AG04450 (cell line): ENCODE data around the gene SPRY1. TPM values are rescaled to one million over a fixed set of nuclear protein-coding genes. Genes with fewer than 3 reads are reported as not detected.

ENCODE experiments used
- CTCF ChIA-PET: fragments of 300-600, 350-600 bp; formaldehyde crosslinking; extraction: SDS; loops from one replicate; lab custom pipeline; 2022; ENCODE audit warnings: antibody characterized with exemption, inconsistent platforms; lab: Charles Lee
- POLR2A ChIA-PET: fragments of 350-600 bp; formaldehyde crosslinking; extraction: SDS; loops from one replicate; lab custom pipeline; 2021; ENCODE audit warnings: antibody characterized with exemption, inconsistent platforms; lab: Yijun Ruan, JAX
- DNase-seq: peaks from one replicate; pipeline ENCODE4 v3.0.0-alpha.2; 2011; ENCODE audit warnings: low read depth, low spot score
- H3K27ac ChIP-seq: one replicate; pipeline ENCODE4 v1.5.1; 2012; ENCODE audit warnings: low read depth, low read length, control low read depth
- H3K27me3 ChIP-seq: one replicate; pipeline ENCODE4 v1.6.0; 2012; ENCODE audit warnings: low read length; ENCODE audit not compliant: control insufficient read depth, insufficient read depth
- H3K4me3 ChIP-seq: 2 replicates; pipeline ENCODE4 v1.5.1; 2011; ENCODE audit warnings: mild to moderate bottlenecking, low read depth, low read length, control low read depth
- H3K9me3 ChIP-seq: 2 replicates; pipeline ENCODE4 v1.5.1; 2012; ENCODE audit warnings: low read length; ENCODE audit not compliant: control insufficient read depth, insufficient read depth
- polyA plus RNA-seq: library from polyadenylated mRNA; depleted of rRNA; stranded (reverse); fragments of >200 nt; gene quantifications from 2 replicates; pipeline ENCODE4 v1.2.3, GENCODE V29; 2011
- TF ChIP-seq, protein P1 (sequence below): IDR thresholded peaks from 2 replicates; pipeline ENCODE4 v1.5.1; 2011; ENCODE audit warnings: low read depth, low read length, control low read depth, inconsistent platforms

SPRY1 gene
- polyA plus RNA-seq, 1 experiment, result 6.6 TPM

DNA sequence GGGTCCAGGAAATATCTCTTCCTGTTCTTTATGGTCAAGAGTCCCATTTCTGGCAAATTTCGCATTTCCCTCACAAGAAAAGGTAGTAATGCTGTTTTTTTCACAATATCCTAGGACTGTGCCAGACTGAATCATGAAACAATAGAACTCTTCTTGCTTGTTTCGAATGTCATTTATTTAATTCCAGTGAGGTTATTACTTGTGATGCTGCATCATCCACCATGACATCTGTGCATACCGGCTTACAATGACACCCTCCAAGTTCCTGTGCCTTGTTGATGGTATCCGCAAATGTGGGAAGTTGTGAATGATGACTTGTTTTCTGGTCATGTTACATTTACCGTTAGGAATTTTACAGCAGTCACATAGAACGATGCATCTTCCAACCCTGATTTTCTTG lies 42.9 kb upstream of the SPRY1 start:
- H3K4me3 ChIP-seq, result no peak overlapping the region
- ChIA-PET CTCF (no interaction called here), POLR2A (no interaction called here)
- no peaks in the 10 kb centered on the region for H3K27me3 ChIP-seq
- TF ChIP-seq, protein P1, sequence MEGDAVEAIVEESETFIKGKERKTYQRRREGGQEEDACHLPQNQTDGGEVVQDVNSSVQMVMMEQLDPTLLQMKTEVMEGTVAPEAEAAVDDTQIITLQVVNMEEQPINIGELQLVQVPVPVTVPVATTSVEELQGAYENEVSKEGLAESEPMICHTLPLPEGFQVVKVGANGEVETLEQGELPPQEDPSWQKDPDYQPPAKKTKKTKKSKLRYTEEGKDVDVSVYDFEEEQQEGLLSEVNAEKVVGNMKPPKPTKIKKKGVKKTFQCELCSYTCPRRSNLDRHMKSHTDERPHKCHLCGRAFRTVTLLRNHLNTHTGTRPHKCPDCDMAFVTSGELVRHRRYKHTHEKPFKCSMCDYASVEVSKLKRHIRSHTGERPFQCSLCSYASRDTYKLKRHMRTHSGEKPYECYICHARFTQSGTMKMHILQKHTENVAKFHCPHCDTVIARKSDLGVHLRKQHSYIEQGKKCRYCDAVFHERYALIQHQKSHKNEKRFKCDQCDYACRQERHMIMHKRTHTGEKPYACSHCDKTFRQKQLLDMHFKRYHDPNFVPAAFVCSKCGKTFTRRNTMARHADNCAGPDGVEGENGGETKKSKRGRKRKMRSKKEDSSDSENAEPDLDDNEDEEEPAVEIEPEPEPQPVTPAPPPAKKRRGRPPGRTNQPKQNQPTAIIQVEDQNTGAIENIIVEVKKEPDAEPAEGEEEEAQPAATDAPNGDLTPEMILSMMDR, result no peak
- no peak for DNase-seq
- H3K27ac ChIP-seq, result no peak overlapping the region
- 0 out of 2 replicates have a peak, but pooled peaks cover 4% of the 10 kb centered on the region for H3K9me3 ChIP-seq

DNA sequence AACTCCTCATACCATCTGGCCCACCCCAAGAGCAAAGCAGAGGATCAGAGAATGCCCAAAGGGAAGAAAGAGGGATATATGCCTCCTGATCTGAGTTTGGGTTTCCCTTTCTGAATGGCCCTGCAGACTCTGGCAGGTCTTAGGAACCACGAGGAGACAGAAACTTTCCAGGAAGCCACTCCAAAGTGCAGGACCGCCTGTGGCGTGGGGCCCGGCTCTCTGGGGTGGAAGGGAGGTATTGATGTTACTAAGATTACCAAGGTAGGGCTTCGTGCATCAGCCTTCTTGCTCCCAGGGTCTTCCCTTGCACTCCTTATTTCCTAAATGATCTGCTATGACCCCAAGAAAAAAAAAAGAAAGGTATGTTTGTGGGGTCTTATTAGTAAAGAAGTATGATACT lies 41.9 kb upstream of the SPRY1 start:
- Histone ChIP-seq H3K9me3 (0 out of 2 replicates have a peak, but pooled peaks cover 4% of the 10 kb centered on the region), H3K4me3 (no peak overlapping the region), H3K27me3 (no peaks in the 10 kb centered on the region), H3K27ac (no peak overlapping the region)
- TF ChIP-seq, protein P1, result no peak
- CTCF ChIA-PET, result no interaction called here
- POLR2A ChIA-PET, result no interaction called here
- no peak for DNase-seq

DNA sequence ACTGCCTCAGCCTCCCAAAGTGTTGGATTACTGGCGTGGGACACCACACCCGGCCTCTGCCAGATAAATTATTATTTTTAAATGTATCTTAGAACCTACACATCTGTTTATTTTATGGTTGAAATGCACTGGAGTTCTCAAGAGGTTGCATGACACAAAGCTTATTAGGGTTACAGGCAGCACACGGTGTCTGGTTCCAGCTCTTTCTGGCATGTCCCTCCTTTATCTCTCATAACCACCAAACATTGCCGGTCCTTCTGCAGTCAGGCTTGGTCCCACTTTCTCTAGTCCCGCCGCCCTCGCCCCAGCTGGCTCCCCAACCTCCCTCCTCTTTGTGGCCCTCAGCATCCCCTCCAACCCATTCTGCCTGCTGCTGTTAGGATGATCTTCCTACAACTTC lies 39.7 kb upstream of the SPRY1 start:
- Histone ChIP-seq H3K27ac (no peak overlapping the region), H3K9me3 (no peaks in the 10 kb centered on the region), H3K27me3 (no peaks in the 10 kb centered on the region), H3K4me3 (no peak overlapping the region)
- CTCF ChIA-PET, result no interaction called here
- TF ChIP-seq, protein P1, result no peak
- no peak for DNase-seq
- POLR2A ChIA-PET, result no interaction called here

DNA sequence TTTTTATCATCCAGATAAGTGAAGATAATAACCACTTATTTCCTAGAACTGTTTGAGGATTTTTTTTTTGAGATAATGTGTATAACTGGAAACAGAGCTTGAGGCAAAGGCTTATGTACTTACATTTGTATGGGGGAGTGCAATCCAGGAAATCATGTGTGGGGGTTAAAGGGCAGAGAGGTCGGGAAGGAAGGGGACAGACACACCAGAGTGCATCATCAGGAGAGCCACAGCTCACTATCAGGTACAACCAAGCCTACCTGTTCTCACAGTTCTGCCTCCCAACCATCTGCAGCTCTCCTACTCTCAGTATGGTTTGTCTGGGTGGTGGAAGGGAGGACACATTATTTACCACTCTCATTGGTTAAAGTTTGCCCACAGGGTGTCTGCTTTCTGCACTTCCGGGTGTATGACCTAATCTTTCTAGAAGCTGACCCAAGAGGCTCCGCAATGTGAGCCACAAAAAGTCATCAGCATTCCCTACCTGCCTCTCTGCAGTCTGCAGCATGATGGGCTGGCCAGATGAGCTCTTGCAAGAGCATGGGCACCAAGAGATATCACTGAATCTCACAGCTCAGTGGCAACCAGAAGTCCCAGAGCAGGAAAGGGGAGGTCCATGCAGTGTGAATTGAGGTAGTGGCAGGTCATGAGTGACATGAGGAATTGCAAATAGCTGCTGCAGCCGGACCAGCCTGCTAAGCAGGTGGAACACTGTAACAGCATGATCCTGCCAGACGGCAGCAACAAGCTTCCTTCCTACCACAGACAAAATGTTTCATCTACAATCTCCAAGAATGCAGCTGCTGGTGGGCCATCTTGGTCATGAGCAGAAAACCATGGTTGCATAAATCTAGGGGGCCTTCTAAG lies 36.9 kb upstream of the SPRY1 start:
- POLR2A ChIA-PET, result no interaction called here
- no peaks in the 10 kb centered on the region for H3K27me3 ChIP-seq
- no peak overlapping the region for H3K27ac ChIP-seq
- H3K4me3 ChIP-seq, result no peak overlapping the region
- CTCF ChIA-PET, result interaction anchor here (0.9 to 1.2 kb wide), 2 partner anchors 9 to 31 kb away, joined by 3 read pairs; no protein-coding TSS in a partner anchor
- no peak for DNase-seq
- peaks cover 3% of the 10 kb centered on the region; the same call in 1 of the 2 replicates for H3K9me3 ChIP-seq
- TF ChIP-seq, protein P1, result no peak
